Measurements from ENCODE around the gene GIPC1.
"Not testable (repeated sequence)": the region's sequence is repeated elsewhere in the genome, so short reads cannot be mapped to it uniquely, and the experiment has no call there.

Gene GIPC1

DNA sequence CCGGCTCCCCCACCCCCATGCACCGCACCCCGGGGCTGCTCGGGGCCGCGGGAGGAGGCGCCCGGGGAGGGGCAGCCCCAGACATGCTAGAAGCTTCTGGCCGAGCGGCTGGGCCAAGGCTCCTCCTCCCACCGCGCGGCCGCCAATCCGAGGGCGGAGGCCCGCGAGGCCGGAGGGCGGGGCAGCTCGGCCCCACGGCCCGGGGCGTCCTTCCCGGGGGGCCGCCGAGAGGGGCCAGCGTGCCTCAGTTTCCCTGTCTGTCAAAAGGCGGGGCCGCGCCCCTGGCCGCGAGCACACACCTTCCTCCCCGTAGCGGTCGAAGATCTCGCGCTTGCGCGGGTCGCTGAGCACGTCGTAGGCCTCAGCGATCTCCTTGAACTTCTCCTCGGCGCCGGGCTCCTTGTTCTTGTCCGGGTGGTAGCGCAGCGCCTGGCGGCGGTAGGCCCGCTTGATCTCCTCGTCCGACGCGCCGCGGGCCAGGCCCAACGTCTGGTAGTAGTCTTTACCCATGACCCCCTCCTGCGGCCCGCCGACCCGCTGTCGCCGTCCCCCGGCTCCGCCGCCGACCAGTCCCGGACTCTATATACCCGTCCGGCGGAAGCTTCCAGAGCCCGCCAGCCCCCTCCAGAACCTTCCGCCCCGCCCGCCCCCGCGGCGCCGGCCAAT is 22.0 kb upstream of the GIPC1 start, which contains the start of gene DNAJB1:
TSS of gene DNAJB1 (minus strand) at position 558 of the 666 bp plus-strand sequence. CDS start at position 510, 48 bp downstream.
- no peak for DNase-seq (ENCODE audit: low read depth, low spot score)

DNA sequence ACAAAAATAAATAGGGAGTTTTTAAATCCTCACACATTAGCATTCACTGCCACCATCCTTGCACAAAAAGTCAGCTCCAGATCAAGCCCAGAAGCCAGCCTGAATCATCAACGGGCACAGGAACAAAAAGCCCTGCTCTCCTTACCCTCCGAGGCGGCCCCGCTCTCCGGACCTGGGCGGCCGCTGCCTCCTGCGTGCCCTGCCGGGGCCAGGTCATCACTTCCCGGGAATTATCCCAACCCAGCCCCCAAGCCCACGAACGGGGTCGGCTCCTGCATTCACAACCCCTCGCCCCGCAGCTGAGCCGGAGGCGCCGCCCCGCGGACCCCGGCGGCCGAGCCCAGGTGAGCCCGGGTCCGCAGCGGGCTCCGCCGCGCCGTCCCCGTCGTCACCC is 21.5 kb upstream of the GIPC1 start:
- DNase-seq (ENCODE audit: low read depth, low spot score) = no peak

GRCh38 chr19:14516746-14517438 is 21.0 kb upstream of the GIPC1 start:
- no peak for DNase-seq (ENCODE audit: low read depth, low spot score)

DNA sequence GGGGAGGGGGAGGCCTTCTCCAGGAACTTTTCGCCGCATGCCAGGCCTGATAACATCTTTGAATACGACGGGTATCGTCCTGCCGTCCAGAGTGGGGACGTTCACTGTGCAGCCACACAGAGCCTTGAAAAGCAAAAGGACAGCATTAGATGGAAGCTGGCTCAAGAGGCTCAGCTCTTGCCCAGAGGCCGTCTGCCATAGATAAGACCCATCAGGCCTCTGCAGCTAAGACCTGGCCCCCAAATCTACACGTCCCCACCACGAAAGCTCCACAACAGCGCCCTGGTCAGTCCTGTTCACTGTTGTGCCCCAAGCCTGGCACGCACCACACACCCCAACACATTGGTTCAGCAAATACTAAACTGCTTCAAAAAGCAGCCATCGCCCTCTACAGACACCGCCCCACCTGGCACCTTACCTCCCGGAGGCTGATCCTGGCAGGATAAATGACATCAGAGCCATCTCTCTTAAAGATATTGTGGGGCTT is 20.2 kb upstream of the GIPC1 start:
- no peak for DNase-seq (ENCODE audit: low read depth, low spot score)

DNA sequence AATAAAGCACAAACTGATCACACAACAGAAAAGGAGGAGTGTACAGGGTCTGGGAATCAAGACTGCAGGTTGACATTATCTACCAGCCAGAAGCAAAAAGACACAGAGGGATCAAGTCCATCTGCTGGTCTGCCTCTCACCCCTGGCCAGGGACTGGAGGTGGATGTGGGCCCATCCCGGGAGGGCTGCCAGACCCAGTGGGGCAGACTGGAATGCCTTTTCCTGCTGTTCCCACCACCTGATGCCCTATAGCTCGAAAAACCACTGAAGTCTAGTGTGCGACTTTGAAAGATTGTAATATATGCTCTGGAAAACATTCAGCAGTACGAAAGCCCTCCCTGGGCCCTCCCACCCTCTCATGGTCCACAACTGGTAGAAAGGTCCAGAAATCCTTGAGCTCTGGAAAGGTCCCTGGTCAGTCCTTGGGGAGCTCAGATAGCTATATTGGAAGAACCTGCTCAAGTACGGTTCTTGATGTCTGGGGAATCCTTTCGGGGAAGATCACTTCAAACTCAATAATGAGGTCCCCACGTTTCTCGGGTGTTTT is 19.6 kb upstream of the GIPC1 start:
- no peak for DNase-seq (ENCODE audit: low read depth, low spot score)

- DNase-seq (ENCODE audit: low read depth, low spot score) = no peak
These were observed 18.4 kb upstream of the GIPC1 start for GRCh38 chr19:14514215-14514863.

GRCh38 chr19:14512406-14512961 is 16.6 kb upstream of the GIPC1 start:
- DNase-seq (ENCODE audit: low read depth, low spot score) = no peak

- no peak for DNase-seq (ENCODE audit: low read depth, low spot score)
These were observed 15.3 kb upstream of the GIPC1 start for GRCh38 chr19:14511229-14511593.

GRCh38 chr19:14510311-14511228 is 14.6 kb upstream of the GIPC1 start:
- no peak for DNase-seq (ENCODE audit: low read depth, low spot score)

DNA sequence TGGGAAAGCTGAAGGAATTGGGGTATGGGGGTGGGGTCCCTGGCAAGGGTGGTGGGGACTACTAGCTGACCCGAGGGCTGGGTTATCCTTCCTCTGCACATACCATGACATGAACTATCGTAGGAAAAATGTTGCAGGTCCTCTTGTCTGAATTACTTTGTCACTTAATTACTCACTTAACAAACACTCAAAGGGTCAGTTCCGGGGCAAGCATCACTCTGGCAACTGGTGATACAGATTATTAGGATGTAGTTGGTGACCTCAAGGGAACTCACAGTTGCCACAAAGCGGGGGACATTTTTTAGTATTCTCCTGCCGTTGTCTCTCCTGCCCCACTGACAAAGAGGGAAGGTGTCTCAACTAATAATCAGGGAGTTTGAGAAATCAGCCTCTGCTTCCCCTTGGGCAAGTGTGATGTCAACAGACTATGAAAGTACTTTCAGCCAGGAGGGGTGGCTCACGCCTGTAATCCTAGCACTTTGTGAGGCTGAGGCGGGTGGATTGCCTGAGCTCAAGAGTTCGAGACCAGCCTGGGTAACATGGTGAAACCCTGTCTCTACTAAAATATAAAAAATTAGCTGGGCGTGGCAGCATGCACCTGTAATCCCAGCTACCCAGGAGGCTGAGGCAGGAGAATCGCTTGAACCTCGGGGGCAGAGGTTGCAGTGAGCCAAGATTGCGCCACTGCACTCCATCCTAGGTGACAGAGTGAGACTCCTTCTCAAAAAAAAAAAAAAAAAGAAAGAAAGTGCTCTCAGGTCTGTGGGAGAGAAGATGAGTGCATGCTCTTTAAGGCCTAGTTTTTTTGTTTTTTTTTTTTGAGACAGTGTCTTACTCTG is 12.0 kb upstream of the GIPC1 start:
- no peak for DNase-seq (ENCODE audit: low read depth, low spot score)

DNA sequence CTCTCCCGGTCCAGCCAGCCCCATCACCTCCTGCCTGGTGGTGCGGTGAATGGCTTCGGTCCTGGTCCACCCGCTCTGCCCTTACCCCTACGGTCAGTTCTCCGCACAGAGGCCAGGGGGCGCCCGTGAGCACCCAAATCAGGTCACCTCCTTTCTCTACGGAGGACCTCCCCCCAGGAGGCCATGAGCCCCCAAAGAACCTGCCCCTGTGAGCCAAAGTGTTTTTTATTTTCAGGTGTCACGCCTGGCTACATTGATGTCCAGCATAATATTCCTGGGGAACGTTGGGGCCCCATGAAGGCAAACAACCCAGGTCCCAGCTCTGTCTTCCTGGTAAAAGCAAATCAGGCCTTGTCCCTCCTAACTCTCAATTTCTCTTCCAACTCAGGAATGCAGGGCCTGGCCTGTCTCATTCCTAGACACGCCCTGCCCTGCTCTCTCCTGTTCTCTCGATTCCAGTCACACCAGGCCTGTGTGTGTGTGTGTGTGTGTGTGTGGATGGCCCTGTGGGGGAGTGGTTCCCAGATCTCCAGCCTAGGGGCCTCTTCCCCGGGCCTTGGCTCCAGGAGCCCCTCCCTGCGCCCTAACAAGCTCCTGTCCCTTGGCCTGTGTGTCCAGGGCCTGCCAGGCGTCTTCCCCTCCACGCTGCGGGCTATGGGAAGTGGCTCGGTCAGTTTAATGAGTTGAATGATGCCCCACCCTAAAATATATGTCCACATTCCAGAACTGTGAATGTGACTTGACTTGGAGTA is 9.7 kb upstream of the GIPC1 start:
- no peak for DNase-seq (ENCODE audit: low read depth, low spot score)

DNA sequence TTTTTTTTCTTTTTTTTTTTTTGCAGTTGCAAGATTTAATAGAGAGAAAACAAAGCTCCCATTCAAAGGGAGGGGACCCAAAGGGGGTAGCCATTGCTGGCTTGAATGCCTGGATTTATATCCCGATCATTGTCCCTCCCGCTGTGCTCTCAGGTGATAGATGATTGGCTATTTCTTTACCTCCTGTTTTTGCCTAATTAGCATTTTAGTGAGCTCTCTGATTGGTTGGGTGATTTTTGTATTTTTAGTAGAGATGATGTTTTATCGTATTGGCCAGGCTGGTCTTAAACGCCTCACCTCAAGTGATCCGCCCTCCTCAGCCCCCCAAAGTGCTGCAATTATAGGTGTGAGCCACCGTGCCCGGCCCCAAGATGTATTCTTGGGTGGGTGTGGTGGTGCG is 8.6 kb upstream of the GIPC1 start:
- not testable (repeated sequence) for DNase-seq (ENCODE audit: low read depth, low spot score)

DNA sequence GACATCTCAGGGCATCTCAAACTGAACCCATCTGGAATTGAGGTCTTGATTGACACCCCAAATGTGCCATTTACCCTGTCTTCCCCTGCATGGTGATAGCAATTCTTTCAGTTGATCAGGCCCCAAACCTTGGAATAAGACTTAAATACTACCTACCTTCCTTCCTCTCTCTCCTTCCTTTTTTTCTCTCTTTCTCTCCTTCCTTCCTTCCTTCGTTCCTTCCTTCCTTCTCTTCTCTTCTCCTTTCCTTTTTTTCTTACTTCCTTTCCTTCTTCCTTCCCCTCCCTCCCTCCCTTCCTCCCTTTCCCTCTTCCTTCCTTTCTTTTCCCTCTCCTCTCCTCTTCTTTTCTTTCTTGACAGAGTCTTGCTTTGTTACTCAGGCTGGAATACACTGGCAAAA is 7.4 kb upstream of the GIPC1 start:
- no peak for DNase-seq (ENCODE audit: low read depth, low spot score)

GRCh38 chr19:14502334-14503092 is 6.6 kb upstream of the GIPC1 start:
- DNase-seq (ENCODE audit: low read depth, low spot score) = no peak

- no peak for DNase-seq (ENCODE audit: low read depth, low spot score)
These were observed 1.4 kb upstream of the GIPC1 start for GRCh38 chr19:14497228-14497921.

DNA sequence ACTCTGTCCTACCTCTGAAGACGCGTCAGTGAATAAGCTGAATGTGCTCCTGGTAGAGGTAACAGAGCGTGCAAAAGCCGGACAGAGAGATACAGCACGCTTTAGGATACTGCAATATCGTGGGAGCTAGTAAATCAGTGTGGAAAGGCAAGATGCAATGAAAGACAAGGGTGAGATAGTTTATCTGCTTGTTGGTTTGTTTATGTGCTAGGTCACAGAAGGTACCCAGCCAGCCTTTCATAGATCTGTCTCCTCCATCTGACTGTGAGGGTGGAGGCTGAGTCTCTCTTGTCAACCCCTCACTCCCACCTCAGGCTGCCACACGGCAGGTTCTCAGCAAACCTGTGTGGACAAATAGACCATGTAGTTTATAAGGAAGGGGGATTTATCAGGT is 904 bp upstream of the GIPC1 start:
- DNase-seq (ENCODE audit: low read depth, low spot score) = no peak

DNA sequence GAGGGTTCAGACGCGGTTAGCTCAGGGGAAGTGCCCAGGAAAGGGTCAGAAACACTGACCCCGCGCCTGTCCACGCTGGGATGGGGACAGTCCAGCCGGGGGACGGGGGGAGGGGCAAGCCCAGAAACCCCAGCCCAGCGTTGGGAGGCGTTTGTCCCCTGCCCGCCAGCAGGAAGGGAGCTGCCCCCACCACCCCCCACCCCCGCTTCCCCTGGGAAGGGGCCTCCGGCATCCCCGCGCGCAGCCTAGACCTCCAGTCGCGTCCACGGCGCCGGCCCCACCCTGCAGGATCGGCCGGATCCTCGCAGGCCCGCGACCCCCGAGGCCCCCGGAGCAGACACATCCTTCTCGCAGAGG is 277 bp downstream of the GIPC1 start:
- no peak for DNase-seq (ENCODE audit: low read depth, low spot score)

Measured in smooth muscle cell of the brain vasculature (primary cell).